HAP-1 (cell line): Measurements from ENCODE around the gene HOXC5.
"Not testable (repeated sequence)": the region's sequence is repeated elsewhere in the genome, so short reads cannot be mapped to it uniquely, and the experiment has no call there.

Experiments used
- DNase-seq, 2 experiments: peaks; one replicate each; pipeline ENCODE4 v3.0.0-alpha.2; 2016 to 2020; ENCODE audit warnings: low spot score in 2 of 2
- H3K27me3 ChIP-seq: fragments of 250-450 bp; sonication (Bioruptor Pico); 2 replicates; pipeline ENCODE4 v1.5.1; 2020; ENCODE audit warnings: low read depth, mild to moderate bottlenecking, moderate library complexity
- H3K36me3 ChIP-seq: fragments of 250-450 bp; sonication (Bioruptor Pico); replicated peaks from 2 replicates; pipeline ENCODE4 v1.5.1; 2020; ENCODE audit warnings: mild to moderate bottlenecking
- H3K4me1 ChIP-seq: fragments of 250-450 bp; sonication (Bioruptor Pico); 2 replicates; pipeline ENCODE4 v1.5.1; 2020; ENCODE audit warnings: mild to moderate bottlenecking
- H3K4me3 ChIP-seq: fragments of 250-450 bp; sonication (Bioruptor Pico); 2 replicates; pipeline ENCODE4 v1.5.1; 2020; ENCODE audit warnings: mild to moderate bottlenecking, moderate library complexity
- H3K9me3 ChIP-seq: fragments of 250-450 bp; sonication (Bioruptor Pico); 2 replicates; pipeline ENCODE4 v1.5.1; 2020; ENCODE audit warnings: mild to moderate bottlenecking, moderate library complexity
- in situ Hi-C: fragments of 300-500 bp; cut with MboI; formaldehyde crosslinking; loops from 3 replicates; pipeline ENCODE4 v1.14.3; 2020; ENCODE audit warnings: low sequenced_read_pairs, inconsistent platforms, mixed read lengths

HOXC5 gene

DNA sequence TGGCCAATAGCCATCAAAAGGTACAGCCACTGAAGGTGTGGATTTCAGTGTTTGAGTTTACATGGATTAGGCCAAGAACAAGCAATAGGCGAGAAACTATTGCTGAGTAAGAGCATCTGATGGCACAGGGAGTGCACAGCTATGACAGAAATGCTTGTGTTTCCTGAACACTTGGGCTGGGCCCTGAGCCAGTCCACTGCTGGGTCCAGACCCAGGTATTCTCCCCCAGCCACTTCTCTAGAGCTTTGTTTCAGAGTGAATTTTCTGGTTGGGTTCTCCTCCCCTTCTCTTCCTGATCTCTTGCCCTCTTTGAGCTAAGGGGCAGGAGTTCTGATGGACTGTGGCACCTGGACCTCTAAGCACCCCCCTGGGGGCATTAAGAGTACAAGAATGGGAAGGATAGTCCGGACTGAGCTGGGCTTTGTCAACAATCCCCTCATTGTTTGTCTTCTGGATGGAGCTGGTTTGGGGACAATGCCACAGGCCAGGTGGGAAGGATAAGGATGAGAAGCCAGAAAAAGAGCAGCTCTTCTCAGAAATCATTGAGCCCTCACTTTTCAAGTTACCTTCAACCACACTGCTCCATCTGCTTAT is 8.3 kb downstream of the HOXC5 start:
- peaks cover 92% of the 10 kb centered on the region for H3K27me3 ChIP-seq
- H3K36me3 ChIP-seq = no peaks in the 10 kb centered on the region
- DNase-seq = no peak
- H3K4me1 ChIP-seq = peaks cover 10% of the 10 kb centered on the region
- in situ Hi-C loops = no loop called here
- no peaks in the 10 kb centered on the region for H3K9me3 ChIP-seq
- H3K4me3 ChIP-seq = no peak overlapping the region

DNA sequence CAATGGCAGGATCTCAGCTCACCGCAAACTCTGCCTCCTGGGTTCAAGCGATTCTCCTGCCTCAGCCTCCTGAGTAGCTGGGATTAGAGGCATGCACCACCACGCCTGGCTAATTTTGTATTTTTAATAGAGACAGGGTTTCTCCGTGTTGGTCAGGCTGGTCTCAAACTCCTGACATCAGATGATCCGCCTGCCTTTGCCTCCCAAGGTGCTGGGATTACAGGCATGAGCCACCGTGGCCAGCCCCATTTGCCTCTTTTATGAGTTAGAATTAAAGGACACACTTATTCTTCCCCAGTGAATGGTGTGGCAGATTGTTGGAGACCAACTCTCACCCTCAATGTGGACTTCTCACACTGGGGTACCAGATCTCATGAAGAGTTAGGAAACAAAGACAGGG is 9.2 kb downstream of the HOXC5 start:
- H3K27me3 ChIP-seq = peaks cover 92% of the 10 kb centered on the region
- H3K36me3 ChIP-seq, H3K4me3 ChIP-seq, in situ Hi-C loops, H3K9me3 ChIP-seq, DNase-seq, H3K4me1 ChIP-seq: not testable (repeated sequence)

DNA sequence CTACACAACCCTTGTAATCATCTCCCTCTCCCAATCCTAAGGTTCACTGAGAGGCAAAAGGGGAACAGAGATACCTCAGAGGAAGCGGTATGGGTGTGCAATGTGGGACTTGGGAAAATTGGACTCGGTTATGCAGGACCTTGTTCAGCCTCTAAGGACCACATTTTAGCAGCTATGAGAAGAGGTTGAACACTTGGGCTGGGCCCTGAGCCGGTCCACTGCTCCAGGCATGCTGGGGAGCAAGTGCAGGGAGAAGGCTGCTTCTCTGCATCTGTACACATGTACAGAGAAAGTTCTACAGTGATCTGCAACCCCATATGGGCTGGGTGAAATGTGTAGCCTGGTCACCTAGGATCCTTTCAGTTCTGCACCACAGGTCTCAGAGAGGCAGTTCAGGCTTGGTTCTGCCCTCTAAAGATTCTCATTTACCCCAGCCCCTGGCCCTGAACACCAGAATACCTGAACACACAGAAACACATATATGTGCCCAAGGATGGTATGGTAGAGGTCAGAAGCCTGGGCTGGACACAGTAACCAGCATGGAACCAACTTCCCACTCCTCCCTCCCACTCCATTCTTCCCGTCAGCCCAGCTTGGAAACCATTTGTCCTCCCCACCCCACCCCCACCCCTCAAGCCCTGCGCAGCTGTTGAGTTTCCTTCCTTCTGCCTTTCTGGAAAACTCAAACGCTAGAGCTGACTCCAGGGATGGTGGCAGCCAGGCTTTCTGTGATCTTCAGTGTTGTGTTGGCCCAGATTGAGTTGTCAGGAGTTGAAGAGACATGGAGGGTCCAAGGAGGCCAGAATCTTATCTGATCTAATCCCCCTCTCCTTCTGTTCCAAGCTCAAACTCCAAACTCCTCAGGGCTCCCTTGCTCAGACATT is 10.4 kb downstream of the HOXC5 start:
- no peaks in the 10 kb centered on the region for H3K36me3 ChIP-seq
- no peaks in the 10 kb centered on the region for H3K4me1 ChIP-seq
- peaks cover 92% of the 10 kb centered on the region for H3K27me3 ChIP-seq
- no peak overlapping the region for H3K4me3 ChIP-seq
- DNase-seq = no peak
- in situ Hi-C loops = no loop called here
- no peaks in the 10 kb centered on the region for H3K9me3 ChIP-seq

DNA sequence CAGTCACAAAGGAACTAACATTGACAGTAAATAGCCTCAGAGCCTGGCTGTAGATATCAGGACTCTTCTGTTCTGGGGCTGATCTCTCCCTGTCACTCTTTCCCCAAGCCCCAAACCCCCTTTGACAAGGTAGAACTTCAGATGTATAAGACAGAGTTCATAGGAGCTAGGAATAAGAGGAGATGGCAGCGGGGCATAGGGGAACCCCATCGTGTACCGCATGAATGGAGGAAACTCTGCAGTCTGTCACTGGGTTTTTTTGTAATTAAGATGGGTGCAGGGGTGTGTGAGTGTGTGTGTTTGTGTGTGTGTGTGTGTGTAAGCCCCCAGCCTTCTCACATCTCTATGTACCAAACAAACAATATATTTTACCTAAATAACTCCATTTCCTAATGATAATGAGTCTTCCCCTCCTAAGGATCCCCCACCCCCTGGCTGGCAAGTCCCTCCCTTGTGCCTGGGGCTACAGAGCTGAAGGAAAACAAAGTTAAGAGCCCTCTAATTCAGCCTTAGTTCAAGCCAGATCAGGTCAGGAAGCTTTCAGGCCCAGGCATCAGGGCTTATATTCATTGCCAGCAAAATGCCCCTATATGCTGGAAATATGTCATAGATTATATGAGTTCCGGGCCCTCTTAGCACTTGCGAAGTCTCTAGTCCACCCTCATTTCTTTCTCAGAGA is 11.7 kb downstream of the HOXC5 start:
- Histone ChIP-seq H3K9me3 (no peaks in the 10 kb centered on the region), H3K36me3 (no peaks in the 10 kb centered on the region), H3K4me3 (no peak overlapping the region), H3K27me3 (peaks cover 91% of the 10 kb centered on the region), H3K4me1 (no peaks in the 10 kb centered on the region)
- no peak for DNase-seq
- in situ Hi-C loops = no loop called here

DNA sequence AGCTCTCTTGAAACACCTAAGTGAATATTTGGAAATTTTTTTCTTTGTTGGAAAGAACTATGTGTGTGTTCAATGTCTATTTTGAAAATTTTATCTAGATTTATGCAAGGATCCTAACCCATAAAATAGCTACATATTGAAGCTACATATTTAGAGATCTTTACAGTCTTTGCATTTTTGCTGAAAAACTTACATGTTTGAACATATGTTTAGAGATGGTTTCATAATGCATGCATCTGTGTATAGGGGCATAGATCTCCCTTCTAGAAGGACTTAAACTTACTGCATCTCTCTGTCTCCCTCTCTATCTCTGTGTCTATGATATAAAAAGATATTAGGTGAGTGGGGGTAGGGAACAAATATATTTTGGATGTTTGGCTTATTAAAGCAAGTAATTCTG is 12.6 kb downstream of the HOXC5 start:
- Histone ChIP-seq H3K27me3 (peaks cover 91% of the 10 kb centered on the region), H3K4me1 (peaks cover 2% of the 10 kb centered on the region; the same call in 1 of the 2 replicates), H3K9me3 (no peaks in the 10 kb centered on the region), H3K36me3 (no peaks in the 10 kb centered on the region), H3K4me3 (no peak overlapping the region)
- in situ Hi-C loops = no loop called here
- no peak for DNase-seq

DNA sequence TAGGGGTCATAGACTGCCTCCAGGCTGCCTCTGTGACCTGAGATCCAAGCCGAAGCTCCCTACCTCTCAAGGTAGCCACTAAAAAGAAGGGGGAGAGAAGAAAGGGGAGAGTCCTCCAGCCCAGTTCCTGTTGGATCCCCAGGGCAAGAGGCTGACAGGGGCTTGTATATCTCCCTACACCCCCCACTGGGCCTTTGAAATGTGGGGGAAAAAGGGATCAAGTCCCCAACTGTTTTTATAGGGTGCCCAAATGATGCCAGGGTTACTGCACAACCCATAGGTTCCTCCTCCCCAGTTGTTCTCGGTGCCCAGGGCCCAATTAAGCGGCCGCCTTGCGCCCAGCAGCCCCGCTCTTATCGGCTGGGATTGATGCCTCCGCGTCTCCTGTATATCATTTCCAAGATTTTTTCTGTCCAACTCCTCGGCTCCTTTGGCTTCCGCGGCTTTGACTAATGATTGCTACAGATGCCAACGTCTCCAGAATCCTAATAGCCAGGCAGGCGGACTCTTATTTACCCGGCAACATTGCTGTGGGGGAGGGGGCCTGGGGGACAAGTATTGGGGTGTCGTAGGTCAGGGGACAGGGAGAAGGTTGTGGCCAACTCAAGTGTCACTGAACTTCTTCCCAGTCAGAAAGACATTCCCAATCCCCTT is 13.1 kb downstream of the HOXC5 start:
- no peak overlapping the region for H3K4me3 ChIP-seq
- peaks cover 2% of the 10 kb centered on the region; the same call in 1 of the 2 replicates for H3K4me1 ChIP-seq
- peaks cover 91% of the 10 kb centered on the region for H3K27me3 ChIP-seq
- in situ Hi-C loops = no loop called here
- no peak for DNase-seq
- no peaks in the 10 kb centered on the region for H3K9me3 ChIP-seq
- H3K36me3 ChIP-seq = no peaks in the 10 kb centered on the region

DNA sequence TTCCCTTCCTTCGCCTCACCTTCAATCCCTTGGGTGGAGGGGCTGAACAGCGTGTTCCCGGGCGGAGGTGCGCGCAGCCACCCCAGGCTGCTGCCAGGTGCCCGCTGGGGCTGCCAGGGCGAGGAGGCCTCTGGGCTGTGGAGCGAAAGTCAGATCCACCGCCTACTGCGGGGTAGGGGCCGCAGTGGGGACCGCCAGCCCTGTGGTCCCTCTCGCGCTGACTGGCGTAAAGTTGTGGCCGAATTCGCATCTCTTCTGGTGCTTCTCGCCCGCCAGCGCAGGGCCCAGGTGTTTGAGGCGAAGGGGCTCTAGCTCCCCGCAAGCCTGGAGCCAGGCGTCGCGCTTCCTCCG is 13.9 kb downstream of the HOXC5 start:
- Histone ChIP-seq H3K4me3 (no peak overlapping the region), H3K36me3 (no peaks in the 10 kb centered on the region), H3K4me1 (peaks cover 2% of the 10 kb centered on the region), H3K9me3 (no peaks in the 10 kb centered on the region), H3K27me3 (peaks cover 93% of the 10 kb centered on the region)
- no peak for DNase-seq
- in situ Hi-C loops = no loop called here

DNA sequence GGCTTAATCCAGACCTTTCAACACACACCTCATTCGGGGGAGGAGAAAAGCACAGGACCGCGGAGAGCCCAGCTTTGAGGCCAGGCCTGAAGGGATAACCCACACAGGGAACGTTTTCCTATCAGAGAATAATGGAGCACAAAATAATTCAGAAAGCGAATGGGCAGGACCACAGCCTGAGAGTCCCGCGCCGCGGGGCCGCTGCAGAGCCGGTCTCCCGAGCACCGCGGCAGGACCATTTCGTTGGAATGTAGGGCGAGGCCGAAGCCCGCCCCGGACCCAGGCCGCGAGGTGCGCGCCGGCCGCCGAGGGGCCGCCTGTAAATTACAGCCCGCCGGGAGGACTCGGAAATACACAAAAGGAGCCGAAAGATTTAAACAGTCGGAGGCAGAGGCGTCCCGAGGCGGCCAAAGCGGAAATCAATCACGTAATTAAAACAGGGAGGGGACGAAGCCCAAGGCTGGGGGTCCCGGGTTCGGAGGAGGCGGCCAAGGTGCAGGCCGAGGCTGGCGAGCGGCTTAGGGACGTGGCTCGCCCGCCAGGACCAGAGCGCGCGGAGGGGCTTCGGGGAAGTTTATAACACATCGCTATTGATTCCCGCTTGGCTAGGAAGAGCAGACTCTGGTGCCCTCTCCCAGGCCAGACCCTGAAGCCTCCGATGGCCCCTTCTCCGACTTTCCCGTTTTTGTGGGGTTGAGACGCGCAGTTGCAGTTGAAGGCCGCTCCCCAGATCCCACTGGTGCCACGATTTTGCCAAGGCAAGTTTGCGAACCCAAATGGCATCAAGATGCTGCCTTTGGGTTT is 14.5 kb downstream of the HOXC5 start:
- Histone ChIP-seq H3K36me3 (no peaks in the 10 kb centered on the region), H3K9me3 (no peaks in the 10 kb centered on the region), H3K27me3 (peaks cover 94% of the 10 kb centered on the region), H3K4me3 (no peak overlapping the region), H3K4me1 (peaks cover 5% of the 10 kb centered on the region)
- DNase-seq = no peak
- in situ Hi-C loops = no loop called here

DNA sequence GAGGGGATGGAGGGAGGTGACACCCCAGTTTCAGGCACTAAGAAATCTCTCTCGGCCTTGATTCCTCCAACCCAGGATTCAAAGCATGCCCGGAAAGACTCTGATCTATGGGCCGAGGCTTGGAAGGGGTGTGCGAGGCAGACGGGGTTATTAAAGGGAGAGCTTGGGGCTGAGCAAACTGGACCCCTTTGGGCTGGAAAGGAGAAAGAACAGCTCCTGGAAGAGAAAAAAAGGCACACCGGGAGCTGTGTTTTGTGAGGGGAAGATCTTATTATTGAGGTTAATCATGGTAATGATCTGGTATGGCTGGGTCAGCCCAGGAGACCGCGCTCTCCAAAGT is 15.1 kb downstream of the HOXC5 start:
- peaks cover 96% of the 10 kb centered on the region for H3K27me3 ChIP-seq
- no peak overlapping the region for H3K4me3 ChIP-seq
- H3K36me3 ChIP-seq = no peaks in the 10 kb centered on the region
- peaks cover 5% of the 10 kb centered on the region for H3K4me1 ChIP-seq
- in situ Hi-C loops = no loop called here
- DNase-seq = no peak
- H3K9me3 ChIP-seq = no peaks in the 10 kb centered on the region

DNA sequence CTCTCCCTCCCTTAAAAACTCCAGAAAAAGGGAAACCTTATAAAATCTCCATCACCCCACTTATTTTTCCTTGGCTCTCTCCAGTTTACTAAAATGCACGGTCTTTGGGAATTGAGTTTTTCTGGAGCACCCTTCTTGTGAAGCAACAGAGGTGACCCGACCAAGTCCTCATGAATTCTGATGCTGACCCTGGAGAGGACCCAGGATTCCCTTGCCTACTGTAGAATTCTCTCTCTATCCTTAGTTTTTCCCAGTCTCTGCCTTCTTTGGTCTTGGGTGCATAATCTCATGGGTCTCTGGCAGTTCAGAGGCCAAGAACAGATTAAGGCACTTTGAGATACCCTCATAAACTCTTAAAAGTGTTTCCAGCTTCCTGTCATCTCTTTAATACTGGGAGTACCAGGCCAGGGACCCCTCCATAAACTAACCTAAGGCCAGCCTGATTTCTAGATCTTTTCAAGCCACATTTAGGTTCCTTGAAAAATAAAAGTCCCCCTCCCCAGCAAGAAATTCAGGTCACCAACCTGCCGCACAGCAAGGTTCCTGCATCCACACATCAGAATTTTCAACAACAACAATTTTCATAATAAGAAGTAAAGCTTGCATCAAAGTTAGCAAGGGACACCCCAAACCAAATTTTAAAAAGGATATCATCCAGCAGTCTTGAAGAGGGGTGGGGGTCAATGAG is 15.7 kb downstream of the HOXC5 start:
- Histone ChIP-seq H3K9me3 (no peaks in the 10 kb centered on the region), H3K4me3 (no peak overlapping the region), H3K36me3 (no peaks in the 10 kb centered on the region), H3K27me3 (peaks cover 97% of the 10 kb centered on the region), H3K4me1 (peaks cover 5% of the 10 kb centered on the region)
- in situ Hi-C loops = no loop called here
- no peak for DNase-seq

DNA sequence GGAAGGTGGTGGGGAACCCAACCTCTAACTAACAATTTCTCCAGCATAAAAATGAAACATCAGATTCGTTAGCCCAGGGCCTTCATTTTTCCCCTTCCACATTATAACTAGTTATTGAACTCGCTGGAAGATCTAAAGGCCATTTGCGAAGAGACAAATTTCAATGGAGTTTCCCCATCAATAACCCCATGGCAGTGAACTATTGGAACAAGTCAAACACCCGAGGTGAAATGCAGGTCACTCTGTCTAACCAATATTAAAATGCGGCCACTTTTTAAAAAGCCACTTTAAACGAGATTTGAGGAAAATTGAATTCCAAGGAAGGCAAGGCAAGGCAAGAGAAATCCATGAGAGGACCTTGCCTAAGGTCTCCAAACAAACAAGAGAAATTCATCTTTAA is 16.3 kb downstream of the HOXC5 start:
- no peak for DNase-seq
- H3K36me3 ChIP-seq = no peaks in the 10 kb centered on the region
- in situ Hi-C loops = no loop called here
- H3K4me1 ChIP-seq = peaks cover 5% of the 10 kb centered on the region
- H3K4me3 ChIP-seq = no peak overlapping the region
- peaks cover 96% of the 10 kb centered on the region for H3K27me3 ChIP-seq
- no peaks in the 10 kb centered on the region for H3K9me3 ChIP-seq

DNA sequence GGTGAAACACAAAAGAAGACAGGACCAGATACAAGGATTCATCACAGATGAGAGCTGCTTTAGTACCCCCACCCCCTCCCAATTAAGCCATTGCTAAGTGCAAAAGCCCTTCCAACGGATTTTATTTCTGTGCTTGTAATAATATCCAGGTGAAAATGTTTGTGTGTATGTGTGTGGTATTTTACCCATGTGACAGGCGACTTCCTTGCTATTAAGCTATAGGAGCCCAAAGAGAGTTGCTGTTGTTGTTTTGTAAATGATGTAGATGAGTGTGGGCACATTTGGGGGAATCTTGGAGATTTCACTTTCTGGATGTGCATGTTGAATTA is 17.6 kb downstream of the HOXC5 start:
- in situ Hi-C loops = no loop called here
- H3K4me1 ChIP-seq = peaks cover 9% of the 10 kb centered on the region
- H3K36me3 ChIP-seq = no peaks in the 10 kb centered on the region
- H3K27me3 ChIP-seq = peaks cover 82% of the 10 kb centered on the region
- H3K9me3 ChIP-seq = no peaks in the 10 kb centered on the region
- H3K4me3 ChIP-seq = no peak overlapping the region
- DNase-seq = no peak
